ENCODE results near the gene IGF2BP2.

GRCh38 chr3:185687271-185687878 is 137.5 kb downstream of the IGF2BP2 start:
- TF ChIP-seq SP1 (CRISPR knock-in tag; IDR thresholded peaks at IDR 0.05), result no peak
- no peak for TF ChIP-seq CTCF (IDR thresholded peaks at IDR 0.05 in 2 of 3, conservative IDR thresholded peaks at IDR 0.05 in 1 of 3; ENCODE audit: insufficient read depth in 2 of 3, low read depth in 1 of 3, low read length in 3 of 3)
- TF ChIP-seq MYNN (IDR thresholded peaks at IDR 0.05), result no peak
- TF ChIP-seq MYNN (CRISPR knock-in tag; IDR thresholded peaks at IDR 0.05), result no peak
- no peak for TF ChIP-seq CBX8 (IDR thresholded peaks at IDR 0.05; ENCODE audit: borderline replicate concordance, extremely low read depth, low read depth, low read length, poor library complexity, severe bottlenecking)
- TF ChIP-seq NBN (IDR thresholded peaks at IDR 0.05; ENCODE audit: low read depth), result no peak
- no peak for TF ChIP-seq SIRT6 (IDR thresholded peaks at IDR 0.05; ENCODE audit: low read depth, low read length)
- TF ChIP-seq ZSCAN32 (CRISPR knock-in tag; IDR thresholded peaks at IDR 0.05), result no peak
- TF ChIP-seq SMAD1 (IDR thresholded peaks at IDR 0.05; ENCODE audit: low read depth, low read length, partially characterized antibody), result no peak
- no peak for TF ChIP-seq EP300 (IDR thresholded peaks at IDR 0.05; ENCODE audit: low read length)
- no peak for TF ChIP-seq CREM (IDR thresholded peaks at IDR 0.05; ENCODE audit: low read depth)
- TF ChIP-seq E2F4 (CRISPR knock-in tag; IDR thresholded peaks at IDR 0.05; ENCODE audit: low read depth), result no peak
- TF ChIP-seq E2F1 (CRISPR knock-in tag; IDR thresholded peaks at IDR 0.05), result no peak
- TF ChIP-seq CHD7 (IDR thresholded peaks at IDR 0.05; ENCODE audit: low read depth, low read length), result no peak
